NCI-H128 (cell line): ENCODE results near the gene AIPL1.
"Not testable (repeated sequence)": the region's sequence is repeated elsewhere in the genome, so short reads cannot be mapped to it uniquely, and the experiment has no call there.

Source experiments
- DNase-seq: peaks from one replicate; lab custom pipeline; 2025; ENCODE audit not compliant: unreplicated experiment; lab: John Stamatoyannopoulos, UW

AIPL1 gene

GRCh38 chr17:6435051-6435450 lies at the start of gene AIPL1:
TSS of gene AIPL1 (minus strand) at chr17:6435121. CDS start at chr17:6435104, 17 bp downstream.
- no peak for DNase-seq

GRCh38 chr17:6483507-6483906 lies 48.6 kb upstream of the AIPL1 start:
- DNase-seq, result no peak

- not testable (repeated sequence) for DNase-seq
Measured at GRCh38 chr17:6482796-6483195, 47.9 kb upstream of the AIPL1 start.

- no peak for DNase-seq
Measured at GRCh38 chr17:6482105-6482455, 47.2 kb upstream of the AIPL1 start.

- no peak for DNase-seq
Measured at GRCh38 chr17:6480303-6480675, 45.4 kb upstream of the AIPL1 start.

- no peak for DNase-seq
Measured at GRCh38 chr17:6479622-6480302, 44.8 kb upstream of the AIPL1 start.

- no peak for DNase-seq
Measured at GRCh38 chr17:6478486-6478885, 43.6 kb upstream of the AIPL1 start.

- DNase-seq, result no peak
Measured at GRCh38 chr17:6477831-6478383, 43.0 kb upstream of the AIPL1 start.

GRCh38 chr17:6476810-6477179 lies 41.9 kb upstream of the AIPL1 start:
- DNase-seq, result no peak

- DNase-seq, result no peak
Measured at GRCh38 chr17:6476076-6476809, 41.3 kb upstream of the AIPL1 start.

GRCh38 chr17:6475411-6475810 lies 40.5 kb upstream of the AIPL1 start:
- DNase-seq, result no peak

- DNase-seq, result no peak
Measured at GRCh38 chr17:6474906-6475305, 40.0 kb upstream of the AIPL1 start.

GRCh38 chr17:6474376-6474775 lies 39.5 kb upstream of the AIPL1 start:
- no peak for DNase-seq

GRCh38 chr17:6473128-6473767 lies 38.3 kb upstream of the AIPL1 start:
- DNase-seq, result no peak

GRCh38 chr17:6472517-6472916 lies 37.6 kb upstream of the AIPL1 start:
- no peak for DNase-seq

- no peak for DNase-seq
Measured at GRCh38 chr17:6471531-6472465, 36.9 kb upstream of the AIPL1 start.

- no peak for DNase-seq
Measured at GRCh38 chr17:6470751-6471521, 36.0 kb upstream of the AIPL1 start.

- DNase-seq, result no peak
Measured at GRCh38 chr17:6470146-6470718, 35.3 kb upstream of the AIPL1 start.

GRCh38 chr17:6468051-6468790 lies 33.3 kb upstream of the AIPL1 start:
- DNase-seq, result no peak
